Esophagus squamous epithelium (tissue), 4 donors: ENCODE measurements around the gene IPO7.

Source experiments
- CTCF ChIP-seq, 6 experiments: fragments of 450-650 bp in 4 of 6; fragments of 200-600 bp in 2 of 6; sonication (generic) in 2 of 6; IDR thresholded peaks; one replicate each; pipeline ENCODE4 v1.5.1; 2016 to 2019; ENCODE audit warnings: antibody characterized with exemption in 6 of 6, mild to moderate bottlenecking in 4 of 6, moderate library complexity in 4 of 6
- POLR2A ChIP-seq, 4 donors: fragments of 450-650 bp; IDR thresholded peaks; one replicate each; pipeline ENCODE4 v1.6.1; 2017; ENCODE audit warnings: antibody characterized with exemption in 4 of 4, mild to moderate bottlenecking in 4 of 4, moderate library complexity in 3 of 4

GRCh38 chr11:9489080-9489765, 104.8 kb downstream of the IPO7 start:
- TF ChIP-seq CTCF (IDR thresholded peaks at IDR 0.05) (no peak), POLR2A (IDR thresholded peaks at IDR 0.05) (no peak)
